ENCODE results near the gene CDC42BPG. TPM values are rescaled to one million over a fixed set of nuclear protein-coding genes. Genes with fewer than 3 reads are reported as not detected.

The CDC42BPG gene
- total and polyA plus RNA-seq, 9 donors: 0.35 to 9.5 (median 3.2) TPM

DNA sequence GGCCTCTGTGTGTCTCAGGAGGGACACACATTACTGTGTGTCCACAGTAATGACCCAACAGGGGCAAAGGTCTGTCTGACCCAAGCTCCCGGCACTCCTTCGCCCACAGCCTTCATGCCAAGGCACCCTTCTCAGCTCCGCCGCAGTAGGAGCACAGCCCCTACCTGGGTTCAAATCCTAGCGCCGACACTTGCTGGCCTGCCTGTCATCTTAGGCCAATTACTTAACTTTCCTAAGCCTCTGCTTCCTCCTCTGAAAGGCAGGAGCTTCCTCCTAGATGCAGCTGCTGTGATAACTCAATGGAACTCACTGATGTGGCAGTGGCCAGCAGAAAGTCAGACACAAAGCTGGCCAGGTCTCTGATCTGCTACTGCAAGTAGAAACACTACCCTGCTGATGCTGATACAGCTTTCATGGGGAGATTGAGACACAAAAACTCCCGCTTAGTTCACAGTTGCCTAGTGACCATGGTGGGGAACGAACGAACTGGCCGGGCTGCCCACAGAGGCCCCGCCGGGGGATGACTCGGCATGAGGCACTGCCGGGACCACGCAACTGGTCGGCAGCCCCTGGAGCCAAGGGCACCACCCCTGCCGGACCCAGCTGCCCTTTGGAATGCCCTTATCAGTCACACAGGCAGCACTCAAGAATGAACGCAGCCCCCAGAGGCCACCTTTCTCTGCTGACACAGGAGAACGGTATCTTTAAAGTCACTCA, 25.9 kb upstream of the CDC42BPG start:
- 42 to 64% (median 47%) methylated on average over 19 of the region's 19 CpGs for WGBS, 3 donors
- Histone ChIP-seq H3K4me1 (ENCODE audit: insufficient read depth) (peaks cover 17% of the 10 kb centered on the region), H3K4me3 (no peak overlapping the region), H3K27ac (peak overlapping the region; percentile 8 to 62), H3K36me3 (no peaks in the 10 kb centered on the region), H3K9me3 (no peaks in the 10 kb centered on the region), H3K27me3 (no peaks in the 10 kb centered on the region)
- TF ChIP-seq EP300 (IDR thresholded peaks at IDR 0.05) (no peak), POLR2A (IDR thresholded peaks at IDR 0.05) (no peak)
- TF ChIP-seq, protein P1, sequence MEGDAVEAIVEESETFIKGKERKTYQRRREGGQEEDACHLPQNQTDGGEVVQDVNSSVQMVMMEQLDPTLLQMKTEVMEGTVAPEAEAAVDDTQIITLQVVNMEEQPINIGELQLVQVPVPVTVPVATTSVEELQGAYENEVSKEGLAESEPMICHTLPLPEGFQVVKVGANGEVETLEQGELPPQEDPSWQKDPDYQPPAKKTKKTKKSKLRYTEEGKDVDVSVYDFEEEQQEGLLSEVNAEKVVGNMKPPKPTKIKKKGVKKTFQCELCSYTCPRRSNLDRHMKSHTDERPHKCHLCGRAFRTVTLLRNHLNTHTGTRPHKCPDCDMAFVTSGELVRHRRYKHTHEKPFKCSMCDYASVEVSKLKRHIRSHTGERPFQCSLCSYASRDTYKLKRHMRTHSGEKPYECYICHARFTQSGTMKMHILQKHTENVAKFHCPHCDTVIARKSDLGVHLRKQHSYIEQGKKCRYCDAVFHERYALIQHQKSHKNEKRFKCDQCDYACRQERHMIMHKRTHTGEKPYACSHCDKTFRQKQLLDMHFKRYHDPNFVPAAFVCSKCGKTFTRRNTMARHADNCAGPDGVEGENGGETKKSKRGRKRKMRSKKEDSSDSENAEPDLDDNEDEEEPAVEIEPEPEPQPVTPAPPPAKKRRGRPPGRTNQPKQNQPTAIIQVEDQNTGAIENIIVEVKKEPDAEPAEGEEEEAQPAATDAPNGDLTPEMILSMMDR (IDR thresholded peaks at IDR 0.05): no peak
- intact Hi-C loops (cut with DNase I): no loop called here
- no peak for DNase-seq

DNA sequence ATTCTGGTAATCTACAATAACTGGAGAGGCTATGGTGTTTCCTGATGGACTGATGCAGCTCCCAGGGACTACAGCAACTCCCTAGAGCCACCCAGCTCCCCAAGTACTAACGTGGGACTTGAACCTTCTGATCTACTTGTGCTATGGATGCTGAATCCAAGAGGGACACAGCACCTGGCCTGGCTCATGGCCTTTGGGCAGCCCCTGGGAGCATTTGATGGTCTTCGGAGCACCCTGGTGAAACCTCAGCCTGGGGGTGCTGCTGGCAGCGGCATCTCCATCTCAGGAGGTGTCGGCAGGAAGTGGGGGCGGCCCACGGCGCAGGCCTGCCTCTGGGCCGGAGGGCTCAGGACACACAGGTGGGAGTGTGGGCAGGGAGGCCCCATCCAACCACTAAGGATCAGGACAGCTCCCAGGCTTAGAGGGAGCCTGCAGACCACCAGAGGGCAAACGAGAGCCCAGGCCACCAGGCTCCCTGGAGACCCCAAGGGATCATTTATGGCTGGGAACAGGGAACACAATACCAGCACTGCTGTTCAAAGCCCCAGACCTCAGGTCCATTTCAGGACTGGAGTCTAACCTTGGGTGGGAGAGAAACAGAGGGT, 25.2 kb upstream of the CDC42BPG start:
- Histone ChIP-seq H3K36me3 (no peaks in the 10 kb centered on the region), H3K4me3 (no peak overlapping the region), H3K4me1 (ENCODE audit: insufficient read depth) (peaks cover 23% of the 10 kb centered on the region), H3K9me3 (no peaks in the 10 kb centered on the region), H3K27me3 (no peaks in the 10 kb centered on the region), H3K27ac (peak overlapping the region in 1 of 2 donors; percentile 62)
- WGBS, 3 donors: 45 to 69% (median 67%) methylated on average over 3 to 9 of the region's 9 CpGs
- no peak for DNase-seq
- intact Hi-C loops (cut with DNase I): no loop called here
- TF ChIP-seq, protein P1 (IDR thresholded peaks at IDR 0.05): no peak
- TF ChIP-seq POLR2A (IDR thresholded peaks at IDR 0.05): no peak
- no peak for TF ChIP-seq EP300 (IDR thresholded peaks at IDR 0.05)

DNA sequence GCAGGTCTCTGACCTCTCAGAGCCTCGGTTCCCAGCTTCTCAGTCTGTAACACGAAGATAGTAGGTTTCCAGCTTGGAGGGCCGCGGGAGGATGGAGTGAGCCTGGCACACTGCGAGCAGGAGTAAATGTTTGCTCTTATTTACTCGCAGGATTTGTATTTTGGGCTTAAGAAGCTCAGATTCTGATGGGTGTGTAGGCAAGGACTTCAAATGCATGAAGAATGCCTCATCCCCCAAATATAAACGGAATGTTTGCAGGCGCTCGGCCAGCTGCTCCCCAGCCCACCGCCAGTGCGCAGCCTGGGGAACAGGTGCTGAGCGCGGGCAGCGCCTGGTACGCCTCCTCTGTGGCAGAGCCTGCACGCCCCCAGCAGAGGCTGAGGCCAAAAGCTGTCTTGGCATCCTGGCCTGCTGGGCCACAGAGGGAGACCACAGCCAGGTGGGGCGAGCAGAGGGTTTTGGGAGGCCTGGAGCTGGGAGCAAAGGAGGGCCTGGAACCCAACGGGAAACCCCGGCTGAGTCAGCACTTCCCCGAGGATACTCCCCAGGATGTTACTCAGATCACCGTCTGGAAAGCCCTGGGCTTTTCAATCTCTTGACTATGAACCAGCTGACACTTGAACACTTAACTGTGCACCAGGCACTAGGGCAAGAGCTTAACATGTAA, 24.6 kb upstream of the CDC42BPG start:
- Histone ChIP-seq H3K36me3 (no peaks in the 10 kb centered on the region), H3K27me3 (no peaks in the 10 kb centered on the region), H3K4me3 (no peak overlapping the region), H3K9me3 (no peaks in the 10 kb centered on the region), H3K4me1 (ENCODE audit: insufficient read depth) (peaks cover 29% of the 10 kb centered on the region), H3K27ac (peak overlapping the region; percentile 11 to 62)
- DNase-seq: peak; percentile 51 to 71 (median 55)
- TF ChIP-seq, protein P1 (IDR thresholded peaks at IDR 0.05): no peak
- TF ChIP-seq POLR2A (IDR thresholded peaks at IDR 0.05) (no peak), EP300 (IDR thresholded peaks at IDR 0.05) (no peak)
- intact Hi-C loops (cut with DNase I): no loop called here
- 4 to 14% (median 10%) methylated on average over 21 of the region's 21 CpGs for WGBS, 3 donors

DNA sequence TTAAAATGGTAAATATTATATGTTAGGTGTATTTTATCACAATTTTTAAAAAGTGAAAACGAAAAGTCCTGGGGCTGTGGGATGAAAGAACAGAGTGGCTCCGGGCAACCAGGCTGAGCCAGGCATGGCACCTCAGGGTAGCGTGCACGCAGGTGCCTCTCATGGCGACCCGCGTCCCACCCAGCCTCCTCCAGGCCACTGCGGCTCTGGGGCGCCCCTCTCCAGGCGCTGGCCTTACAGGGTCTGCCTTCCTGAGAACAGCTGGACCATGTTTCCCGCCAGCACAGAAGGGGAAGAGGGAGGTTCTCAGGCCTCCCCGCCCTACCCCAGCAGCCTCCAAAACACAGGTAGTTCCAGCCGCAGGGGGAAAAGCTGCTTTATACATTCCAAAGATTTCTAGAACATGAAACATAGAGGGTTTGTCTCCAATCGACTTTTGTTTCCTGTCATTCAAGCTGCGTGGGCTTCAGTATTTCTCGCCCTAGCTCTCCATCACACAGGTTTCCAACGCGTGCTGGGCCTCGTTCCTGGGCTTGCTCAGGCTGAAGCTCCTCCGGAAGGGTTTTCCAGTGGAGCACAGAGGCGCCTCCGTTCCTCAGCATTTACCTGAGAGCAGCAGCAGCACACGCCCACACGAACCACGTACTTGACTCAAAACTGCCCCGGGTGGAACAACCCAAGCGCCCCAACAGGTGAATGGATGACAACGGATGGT, 23.5 kb upstream of the CDC42BPG start:
- intact Hi-C loops (cut with DNase I): no loop called here
- no peak overlapping the region for H3K4me3 ChIP-seq
- H3K27ac ChIP-seq: peak overlapping the region in 1 of 2 donors; percentile 11
- H3K9me3 ChIP-seq: no peaks in the 10 kb centered on the region
- 72 to 82% (median 78%) methylated on average over 28 of the region's 28 CpGs for WGBS, 3 donors
- no peaks in the 10 kb centered on the region for H3K27me3 ChIP-seq
- H3K4me1 ChIP-seq (ENCODE audit: insufficient read depth): peaks cover 40% of the 10 kb centered on the region
- DNase-seq: no peak
- no peaks in the 10 kb centered on the region for H3K36me3 ChIP-seq
- TF ChIP-seq EP300 (IDR thresholded peaks at IDR 0.05): no peak
- no peak for TF ChIP-seq POLR2A (IDR thresholded peaks at IDR 0.05)
- TF ChIP-seq, protein P1 (IDR thresholded peaks at IDR 0.05): no peak
